HepG2 (cell line): Measurements from ENCODE around the gene CCDC167. TPM values are rescaled to one million over a fixed set of nuclear protein-coding genes. Genes with fewer than 3 reads are reported as not detected.

Experiments used
- ATAC-seq: fragments of 200-7000 bp; cut with Tn5 transposase; 3 replicates; pipeline ENCODE4 v1.9.1; 2020; ENCODE audit warnings: mild to moderate bottlenecking, moderate library complexity
- BruUV-seq: library from RNA; stranded (reverse); fragments of 400-500 nt; replicated peaks from 2 replicates; lab custom pipeline; 2021; lab: Mats Ljungman, UMichigan
- CTCF ChIA-PET: fragments of 300-600 bp; formaldehyde crosslinking; extraction: SDS; loops from one replicate; lab custom pipeline; 2021; ENCODE audit warnings: low total read pairs, inconsistent platforms, low intra/inter-chr PET ratio; lab: Yijun Ruan, JAX
- POLR2A ChIA-PET: fragments of 350-600 bp; sonication (Branson Sonifier 250); formaldehyde crosslinking; loops from one replicate; lab custom pipeline; 2020; ENCODE audit warnings: antibody characterized with exemption, inconsistent platforms; lab: Yijun Ruan, JAX
- DNase-seq: peaks from one replicate; pipeline ENCODE4 v3.0.0-alpha.2; 2015; ENCODE audit warnings: low spot score
- FAIRE-seq: peaks from 3 replicates; lab custom pipeline; 2011; peaks lifted over from hg19 to GRCh38; lab: Jason Lieb, UNC
- H2AFZ ChIP-seq: one replicate; pipeline ENCODE4 v1.6.1; 2011; ENCODE audit warnings: low read length, inconsistent platforms
- H3K27ac ChIP-seq: fragments of 300-600 bp; 3 replicates; pipeline ENCODE4 v1.8.0; 2011; ENCODE audit warnings: mixed run types, mild to moderate bottlenecking, mixed read lengths, low read length, inconsistent platforms; ENCODE audit not compliant: insufficient read depth; ENCODE audit errors: extremely low read length
- H3K27me3 ChIP-seq, 2 experiments: fragments of 200-600 bp in 1 of 2; 2 replicates in 1 of 2; 3 replicates in 1 of 2; pipeline versions ENCODE4 v1.6.0 to v1.8.0; 2011; ENCODE audit warnings: low read length in 2 of 2, mild to moderate bottlenecking in 2 of 2, moderate library complexity in 2 of 2, inconsistent platforms in 1 of 2; ENCODE audit not compliant: insufficient read depth in 2 of 2, control insufficient read depth in 1 of 2
- H3K36me3 ChIP-seq, 2 experiments: fragments of 200-600 bp in 1 of 2; replicated peaks in 1 of 2; 2 replicates in 1 of 2; 3 replicates in 1 of 2; pipeline versions ENCODE4 v1.5.1 to v1.8.0; 2011; ENCODE audit warnings: low read length in 2 of 2, inconsistent platforms in 1 of 2; ENCODE audit not compliant: insufficient read depth in 2 of 2, control insufficient read depth in 1 of 2
- H3K4me1 ChIP-seq: 2 replicates; pipeline ENCODE4 v1.5.1; 2012; ENCODE audit warnings: low read length, inconsistent platforms; ENCODE audit not compliant: insufficient read depth
- H3K4me2 ChIP-seq: 2 replicates; pipeline ENCODE4 v1.6.0; 2011; ENCODE audit warnings: low read depth, low read length, inconsistent platforms
- H3K4me3 ChIP-seq, 3 experiments: fragments of 200-600 bp in 1 of 3; sonication (generic), shearing (Covaris generic) in 1 of 3; replicated peaks in 1 of 3; 2 replicates each; pipeline ENCODE4 v1.5.1; 2011 to 2016; ENCODE audit warnings: low read length in 3 of 3, inconsistent platforms in 2 of 3, low read depth in 2 of 3, mild to moderate bottlenecking in 2 of 3, control low read depth in 1 of 3, mixed read lengths in 1 of 3; ENCODE audit not compliant: insufficient read depth in 1 of 3
- H3K79me2 ChIP-seq: one replicate; pipeline ENCODE4 v1.6.1; 2011; ENCODE audit warnings: low read length, inconsistent platforms; ENCODE audit not compliant: insufficient read depth
- H3K9ac ChIP-seq: 2 replicates; pipeline ENCODE4 v1.6.0; 2011; ENCODE audit warnings: mild to moderate bottlenecking, low read depth, low read length, inconsistent platforms; ENCODE audit not compliant: insufficient read depth
- H3K9me3 ChIP-seq: 2 replicates; pipeline ENCODE4 v1.5.1; 2012; ENCODE audit warnings: mild to moderate bottlenecking, low read length
- H4K20me1 ChIP-seq: 2 replicates; pipeline ENCODE4 v1.6.0; 2011; ENCODE audit warnings: inconsistent platforms, mild to moderate bottlenecking, low read length, moderate library complexity; ENCODE audit not compliant: insufficient read depth
- BHLHE40 ChIP-seq: IDR thresholded peaks from 2 replicates; pipeline ENCODE4 v1.6.1; 2011; ENCODE audit warnings: low read length, improper control_type of control experiment
- FOSL1 ChIP-seq: sonication (generic); formaldehyde crosslinking; IDR thresholded peaks from 2 replicates; pipeline ENCODE4 v1.9.0; 2021; ENCODE audit warnings: missing genetic modification reagents, borderline replicate concordance
- FOXA1 ChIP-seq, 2 experiments: fragments of 450-650 bp in 1 of 2; sonication (generic) in 1 of 2; formaldehyde crosslinking in 1 of 2; IDR thresholded peaks; 2 replicates each; pipeline versions ENCODE4 v1.4.0 to v1.6.1; 2016 to 2020; ENCODE audit warnings: missing genetic modification reagents in 1 of 2
- FOXK2 ChIP-seq: fragments of 450-650 bp; IDR thresholded peaks from 2 replicates; pipeline ENCODE4 v1.6.1; 2016
- FOXP1 ChIP-seq, 2 experiments: fragments of 450-650 bp in 1 of 2; IDR thresholded peaks; 2 replicates each; pipeline ENCODE4 v1.6.1; 2017 to 2018; ENCODE audit warnings: antibody characterized with exemption in 1 of 2
- MXI1 ChIP-seq: IDR thresholded peaks from 3 replicates; pipeline ENCODE4 v1.6.1; 2012; ENCODE audit warnings: low read depth, low read length, inconsistent platforms, borderline replicate concordance
- NFYB ChIP-seq: sonication (generic); formaldehyde crosslinking; IDR thresholded peaks from 2 replicates; pipeline ENCODE4 v1.4.0; 2020; ENCODE audit warnings: missing genetic modification reagents
- RORA ChIP-seq: sonication (generic); formaldehyde crosslinking; IDR thresholded peaks from 2 replicates; pipeline ENCODE4 v1.5.0; 2020; ENCODE audit warnings: mild to moderate bottlenecking, missing genetic modification reagents, moderate library complexity
- SALL1 ChIP-seq: sonication (generic); formaldehyde crosslinking; IDR thresholded peaks from 2 replicates; pipeline ENCODE4 v1.8.0; 2022; ENCODE audit warnings: mild to moderate bottlenecking, missing genetic modification reagents
- TBX3 ChIP-seq: fragments of 450-650 bp; IDR thresholded peaks from 2 replicates; pipeline ENCODE4 v1.6.1; 2017; ENCODE audit warnings: antibody characterized with exemption, mild to moderate bottlenecking, inconsistent platforms, borderline replicate concordance
- ZFX ChIP-seq: sonication (generic); formaldehyde crosslinking; IDR thresholded peaks from 2 replicates; pipeline ENCODE4 v1.4.0; 2020; ENCODE audit warnings: mild to moderate bottlenecking, low read depth, missing genetic modification reagents, moderate library complexity
- ZNF224 ChIP-seq: sonication (generic); formaldehyde crosslinking; IDR thresholded peaks from 2 replicates; pipeline ENCODE4 v1.5.0; 2020; ENCODE audit warnings: mild to moderate bottlenecking, missing genetic modification reagents
- ZNF232 ChIP-seq: sonication (generic); formaldehyde crosslinking; IDR thresholded peaks from 2 replicates; pipeline ENCODE4 v1.4.0; 2020; ENCODE audit warnings: missing genetic modification reagents, borderline replicate concordance
- ZNF317 ChIP-seq: sonication (generic); formaldehyde crosslinking; IDR thresholded peaks from 2 replicates; pipeline ENCODE4 v1.5.0; 2020; ENCODE audit warnings: mild to moderate bottlenecking, missing genetic modification reagents
- ZNF326 ChIP-seq: sonication (generic); formaldehyde crosslinking; IDR thresholded peaks from 2 replicates; pipeline ENCODE4 v1.4.0; 2020; ENCODE audit warnings: missing genetic modification reagents, borderline replicate concordance
- WGBS: methylation state at CpG from one replicate; pipeline ENCODE4 v1.1.6; 2017; ENCODE audit warnings: low lambda C conversion rate; 5-methylcytosine and 5-hydroxymethylcytosine counted together
- in situ Hi-C: cut with HindIII; loops from 2 replicates; pipeline ENCODE4 v1.10.0; 2017; ENCODE audit warnings: low pct_unique_long_range_greater_than_20kb; ENCODE audit not compliant: extremely low pct_ligation_motif_present
- intact Hi-C: fragments of 100-400 bp; cut with micrococcal nuclease; formaldehyde crosslinking; loops from one replicate; pipeline ENCODE4 v1.10.0; 2022; ENCODE audit not compliant: unreplicated experiment
- polyA plus RNA-seq, 8 experiments: library from polyadenylated mRNA; depleted of rRNA in 3 of 8; stranded (reverse) in 7 of 8; unstranded in 1 of 8; fragments of >200 nt; fragmentation: Illumina TruSeq in 4 of 8; extraction: Trizol in 4 of 8; gene quantifications; 2 replicates each; pipeline versions ENCODE4 v1.2.1 to v1.2.3, GENCODE V29; 2011 to 2016; ENCODE audit warnings: low read depth in 4 of 8, missing spikeins in 1 of 8, mixed read lengths in 1 of 8; ENCODE audit not compliant: insufficient read depth in 1 of 8
- total RNA-seq, 5 experiments: library from RNA; depleted of rRNA; stranded (reverse); fragments of >200 nt; fragmentation: Illumina TruSeq; extraction: Trizol; gene quantifications; 2 replicates each; pipeline ENCODE4 v1.2.3, GENCODE V29; 2016; ENCODE audit warnings: low read depth in 1 of 5
- TF ChIP-seq, protein P1 (sequence below): sonication (generic); formaldehyde crosslinking; IDR thresholded peaks from 2 replicates; pipeline ENCODE4 v1.4.0; 2020; ENCODE audit warnings: mild to moderate bottlenecking, missing genetic modification reagents, borderline replicate concordance
- TF ChIP-seq, protein P2 (sequence below): sonication (generic); formaldehyde crosslinking; IDR thresholded peaks from 2 replicates; pipeline ENCODE4 v1.5.0; 2020; ENCODE audit warnings: missing genetic modification reagents
- TF ChIP-seq, protein P3 (sequence below): sonication (generic); formaldehyde crosslinking; conservative IDR thresholded peaks from 2 replicates; pipeline ENCODE4 v1.8.0; 2022; ENCODE audit warnings: missing genetic modification reagents

CCDC167 gene
- total and polyA plus RNA-seq, 2 of the 13 experiments (the other 11 are each of a cell fraction or from before 2014, with no cell fraction given), result 48.4 to 66.8 TPM

DNA sequence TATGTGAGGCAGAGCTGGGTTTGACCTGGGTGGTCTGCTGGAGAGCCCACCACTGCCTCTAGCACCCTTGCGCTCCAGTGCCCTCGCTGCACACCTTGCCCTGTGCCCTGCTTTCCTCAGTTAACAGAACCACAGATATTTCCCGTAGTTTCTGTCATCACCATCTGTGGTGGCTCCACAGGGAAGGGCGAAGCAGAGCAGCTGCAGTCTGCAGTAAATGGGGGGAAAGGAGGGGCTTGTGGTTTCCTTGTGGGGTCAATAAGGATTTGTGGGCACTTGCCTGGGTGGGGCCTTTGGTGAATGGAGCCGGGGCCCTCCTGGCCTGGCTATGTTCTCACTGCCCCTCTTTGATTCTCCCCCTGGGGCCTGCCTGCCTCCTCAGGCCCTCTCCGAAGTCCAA is 21.2 kb upstream of the CCDC167 start (continued):
- TF ChIP-seq FOSL1 (CRISPR knock-in tag), result no peak
- no peak for TF ChIP-seq RORA (CRISPR knock-in tag)
- TF ChIP-seq, protein P1, sequence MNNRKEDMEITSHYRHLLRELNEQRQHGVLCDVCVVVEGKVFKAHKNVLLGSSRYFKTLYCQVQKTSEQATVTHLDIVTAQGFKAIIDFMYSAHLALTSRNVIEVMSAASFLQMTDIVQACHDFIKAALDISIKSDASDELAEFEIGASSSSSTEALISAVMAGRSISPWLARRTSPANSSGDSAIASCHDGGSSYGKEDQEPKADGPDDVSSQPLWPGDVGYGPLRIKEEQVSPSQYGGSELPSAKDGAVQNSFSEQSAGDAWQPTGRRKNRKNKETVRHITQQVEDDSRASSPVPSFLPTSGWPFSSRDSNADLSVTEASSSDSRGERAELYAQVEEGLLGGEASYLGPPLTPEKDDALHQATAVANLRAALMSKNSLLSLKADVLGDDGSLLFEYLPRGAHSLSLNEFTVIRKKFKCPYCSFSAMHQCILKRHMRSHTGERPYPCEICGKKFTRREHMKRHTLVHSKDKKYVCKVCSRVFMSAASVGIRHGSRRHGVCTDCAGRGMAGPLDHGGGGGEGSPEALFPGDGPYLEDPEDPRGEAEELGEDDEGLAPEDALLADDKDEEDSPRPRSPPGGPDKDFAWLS, result no peak
- no peak for TF ChIP-seq NFYB
- TF ChIP-seq, protein P2, sequence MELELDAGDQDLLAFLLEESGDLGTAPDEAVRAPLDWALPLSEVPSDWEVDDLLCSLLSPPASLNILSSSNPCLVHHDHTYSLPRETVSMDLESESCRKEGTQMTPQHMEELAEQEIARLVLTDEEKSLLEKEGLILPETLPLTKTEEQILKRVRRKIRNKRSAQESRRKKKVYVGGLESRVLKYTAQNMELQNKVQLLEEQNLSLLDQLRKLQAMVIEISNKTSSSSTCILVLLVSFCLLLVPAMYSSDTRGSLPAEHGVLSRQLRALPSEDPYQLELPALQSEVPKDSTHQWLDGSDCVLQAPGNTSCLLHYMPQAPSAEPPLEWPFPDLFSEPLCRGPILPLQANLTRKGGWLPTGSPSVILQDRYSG (CRISPR knock-in tag), result no peak
- no peak for TF ChIP-seq ZNF232 (CRISPR knock-in tag)

DNA sequence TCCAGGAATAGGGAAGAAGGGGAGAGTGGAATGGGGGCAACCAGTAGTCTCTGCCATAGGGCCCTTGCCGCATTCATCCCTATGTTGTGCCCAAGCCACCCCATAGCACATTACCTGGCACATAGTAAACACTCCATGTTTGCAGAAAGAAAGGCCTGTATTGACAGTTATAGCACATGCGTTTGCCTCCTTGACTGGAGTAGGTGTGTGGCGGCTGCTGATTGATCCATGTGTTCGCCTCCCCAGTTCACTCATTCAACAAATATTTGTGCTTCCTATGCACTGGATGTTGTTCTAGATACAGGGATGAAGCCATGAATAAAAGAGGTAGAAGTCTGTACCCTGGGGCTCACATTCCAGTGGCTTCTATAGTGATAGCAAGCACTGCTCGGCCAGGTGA is 19.8 kb upstream of the CCDC167 start:
- ChIA-PET POLR2A (interaction anchor here (0.7 kb wide), 1 partner anchor 12 kb away, joined by 3 read pairs; no protein-coding TSS in a partner anchor), CTCF (no interaction called here)
- DNase-seq (peak; percentile 53), FAIRE-seq (no peak), ATAC-seq (peak; percentile 14; the same call in 2 of the 3 replicates)
- in situ Hi-C loops, result no loop called here
- H3K4me2 ChIP-seq, result no peak overlapping the region
- H3K9ac ChIP-seq, result no peak overlapping the region
- H3K4me3 ChIP-seq, result no peak overlapping the region
- no peak overlapping the region for H2AFZ ChIP-seq
- H3K79me2 ChIP-seq, result no peaks in the 10 kb centered on the region
- no peaks in the 10 kb centered on the region for H3K36me3 ChIP-seq
- no TSS peak for BruUV-seq
- intact Hi-C loops, result no loop called here
- peaks cover 30% of the 10 kb centered on the region for H3K4me1 ChIP-seq
- H3K9me3 ChIP-seq, result no peaks in the 10 kb centered on the region
- H3K27me3 ChIP-seq, result peaks cover 2 to 19% of the 10 kb centered on the region in 2 experiments; a peak in 3 of 5 replicates
- H3K27ac ChIP-seq, result no peak overlapping the region
- H4K20me1 ChIP-seq, result no peaks in the 10 kb centered on the region
- WGBS, result 30% methylated on average over 5 of the region's 5 CpGs
- TF ChIP-seq BHLHE40, result peak; percentile 44; the same call in 1 of the 2 replicates
- peak; percentile 26; the same call in 1 of the 2 replicates for TF ChIP-seq SALL1 (CRISPR knock-in tag)
- no peak for TF ChIP-seq ZNF326 (CRISPR knock-in tag)
- TF ChIP-seq ZNF224, result no peak
- TF ChIP-seq, protein P3, sequence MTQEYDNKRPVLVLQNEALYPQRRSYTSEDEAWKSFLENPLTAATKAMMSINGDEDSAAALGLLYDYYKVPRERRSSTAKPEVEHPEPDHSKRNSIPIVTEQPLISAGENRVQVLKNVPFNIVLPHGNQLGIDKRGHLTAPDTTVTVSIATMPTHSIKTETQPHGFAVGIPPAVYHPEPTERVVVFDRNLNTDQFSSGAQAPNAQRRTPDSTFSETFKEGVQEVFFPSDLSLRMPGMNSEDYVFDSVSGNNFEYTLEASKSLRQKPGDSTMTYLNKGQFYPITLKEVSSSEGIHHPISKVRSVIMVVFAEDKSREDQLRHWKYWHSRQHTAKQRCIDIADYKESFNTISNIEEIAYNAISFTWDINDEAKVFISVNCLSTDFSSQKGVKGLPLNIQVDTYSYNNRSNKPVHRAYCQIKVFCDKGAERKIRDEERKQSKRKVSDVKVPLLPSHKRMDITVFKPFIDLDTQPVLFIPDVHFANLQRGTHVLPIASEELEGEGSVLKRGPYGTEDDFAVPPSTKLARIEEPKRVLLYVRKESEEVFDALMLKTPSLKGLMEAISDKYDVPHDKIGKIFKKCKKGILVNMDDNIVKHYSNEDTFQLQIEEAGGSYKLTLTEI (CRISPR knock-in tag), result no peak
- no peak for TF ChIP-seq FOXA1 (IDR thresholded peaks at IDR 0.05)
- peak; percentile 55 for TF ChIP-seq FOXA1 (CRISPR knock-in tag; IDR thresholded peaks at IDR 0.05)
- TF ChIP-seq ZNF317 (CRISPR knock-in tag), result 0 out of 2 replicates have a peak, but pooled peaks have one; percentile 14
- peak; percentile 61; the same call in 1 of the 2 replicates for TF ChIP-seq TBX3
- no peak for TF ChIP-seq FOXK2
- 0 out of 3 replicates have a peak, but pooled peaks have one; percentile 32 for TF ChIP-seq MXI1
- 0 out of 2 replicates have a peak, but pooled peaks have one; percentile 22 for TF ChIP-seq ZFX (CRISPR knock-in tag)
- no peak for TF ChIP-seq FOXP1 (IDR thresholded peaks at IDR 0.05)
- peak; percentile 52 for TF ChIP-seq FOXP1 (CRISPR knock-in tag; IDR thresholded peaks at IDR 0.05)
